NCI-H146 (cell line): ENCODE data around the gene MAP2K2.
A peak's percentile ranks its signal among the peaks of the same experiment; 100 is the strongest.

Source experiments
- DNase-seq: peaks from one replicate; lab custom pipeline; 2025; lab: John Stamatoyannopoulos, UW

MAP2K2 gene

GRCh38 chr19:4099041-4099764 is 24.7 kb downstream of the MAP2K2 start:
- DNase-seq = no peak

- DNase-seq = no peak
These were observed 25.4 kb downstream of the MAP2K2 start for GRCh38 chr19:4098493-4098892.

DNA sequence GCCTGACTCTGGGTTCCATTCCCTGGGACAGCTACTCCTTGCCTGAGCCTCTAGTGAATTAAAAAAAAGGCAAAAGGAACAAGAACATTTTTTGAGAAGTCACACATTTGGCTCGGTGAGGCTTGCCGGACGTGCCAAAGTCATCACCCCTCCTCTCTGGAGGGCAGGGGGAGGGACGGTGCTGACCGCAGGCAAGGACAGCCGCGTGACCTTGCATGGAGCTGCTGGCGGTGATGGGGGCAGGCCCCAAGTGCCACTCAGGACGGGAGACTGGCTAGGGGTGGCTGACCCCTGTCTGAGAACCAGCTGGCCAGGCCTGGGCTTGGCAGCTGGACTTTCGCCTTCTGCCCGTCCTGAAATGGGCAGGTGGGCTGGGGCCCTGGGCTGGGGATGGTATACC is 26.4 kb downstream of the MAP2K2 start:
- no peak for DNase-seq

DNA sequence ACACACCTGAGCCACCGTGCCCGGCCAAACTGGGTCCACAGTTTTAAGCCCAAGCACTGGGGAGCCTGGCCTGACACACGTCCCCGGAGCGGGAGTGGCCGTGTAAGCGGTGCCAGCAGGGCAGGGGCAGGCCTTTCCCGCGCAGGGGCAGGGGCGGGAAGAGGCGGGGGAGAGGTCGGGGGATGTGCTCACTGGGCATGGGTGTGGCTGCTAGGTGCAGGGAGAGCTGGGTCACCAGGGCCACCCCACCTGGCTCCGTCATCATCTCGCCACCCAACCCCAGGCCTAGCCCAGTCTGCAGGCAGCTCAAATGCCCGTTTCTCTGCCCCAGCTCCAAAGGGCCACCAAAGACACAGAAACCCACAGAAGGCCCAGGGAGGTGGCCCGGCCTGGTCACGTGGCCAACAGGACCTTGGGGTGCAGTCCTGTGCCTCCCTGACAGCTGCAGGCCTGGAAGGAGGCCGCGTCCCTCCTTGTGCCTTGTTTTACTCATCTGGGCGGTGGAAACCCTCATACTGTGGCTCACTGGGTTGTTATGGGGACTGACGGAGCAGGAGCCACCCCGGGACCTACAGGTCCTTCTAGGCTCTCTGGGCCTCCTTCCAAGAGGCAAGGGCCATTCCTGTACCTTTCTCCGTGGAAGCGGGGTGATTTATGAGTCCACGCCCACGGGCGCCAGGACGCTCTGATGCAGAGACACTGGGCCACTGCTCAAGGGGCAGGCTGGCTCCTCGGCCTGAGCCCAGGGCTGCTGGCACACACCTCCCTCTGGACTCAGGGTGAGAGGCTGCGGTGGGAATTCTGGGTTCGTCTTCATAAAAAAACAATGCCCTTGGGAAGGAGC is 27.7 kb downstream of the MAP2K2 start:
- no peak for DNase-seq

GRCh38 chr19:4095488-4095844 is 28.5 kb downstream of the MAP2K2 start:
- DNase-seq = no peak

- DNase-seq = no peak
These were observed 29.0 kb downstream of the MAP2K2 start for GRCh38 chr19:4094761-4095487.

- no peak for DNase-seq
These were observed 29.6 kb downstream of the MAP2K2 start for GRCh38 chr19:4094291-4094690.

GRCh38 chr19:4093643-4094175 is 30.2 kb downstream of the MAP2K2 start:
- DNase-seq = no peak

- DNase-seq = no peak
These were observed 33.3 kb downstream of the MAP2K2 start for GRCh38 chr19:4090356-4091220.

- DNase-seq = no peak
These were observed 34.0 kb downstream of the MAP2K2 start for GRCh38 chr19:4089946-4090345.

- no peak for DNase-seq
These were observed 34.5 kb downstream of the MAP2K2 start for GRCh38 chr19:4089400-4089908.

- DNase-seq = no peak
These were observed 34.9 kb downstream of the MAP2K2 start for GRCh38 chr19:4088975-4089374.

- DNase-seq = no peak
These were observed 35.9 kb downstream of the MAP2K2 start for GRCh38 chr19:4087787-4088679.

GRCh38 chr19:4086411-4086867 is 37.5 kb downstream of the MAP2K2 start:
- no peak for DNase-seq

DNA sequence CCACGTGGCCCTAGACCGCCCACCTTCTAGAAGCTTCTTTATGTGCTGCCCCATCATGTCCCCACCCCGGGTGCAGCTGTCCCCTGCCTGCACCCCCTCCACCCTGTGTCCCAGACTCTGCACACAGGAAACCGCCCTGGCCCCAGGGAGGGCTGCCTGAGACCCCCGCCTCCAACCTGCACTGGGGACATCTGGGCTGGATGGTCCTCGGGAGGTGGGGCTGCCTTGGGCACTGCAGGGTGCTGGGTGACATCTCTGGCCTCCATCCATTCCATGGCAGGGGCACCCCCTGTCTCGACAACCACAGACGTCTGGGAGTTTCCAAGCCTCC is 39.4 kb downstream of the MAP2K2 start:
- no peak for DNase-seq

- peak; percentile 61 for DNase-seq
These were observed 40.0 kb downstream of the MAP2K2 start for GRCh38 chr19:4083677-4084546.

GRCh38 chr19:4082172-4082571 is 41.8 kb downstream of the MAP2K2 start:
- no peak for DNase-seq

- no peak for DNase-seq
These were observed 42.3 kb downstream of the MAP2K2 start for GRCh38 chr19:4081441-4082129.

DNA sequence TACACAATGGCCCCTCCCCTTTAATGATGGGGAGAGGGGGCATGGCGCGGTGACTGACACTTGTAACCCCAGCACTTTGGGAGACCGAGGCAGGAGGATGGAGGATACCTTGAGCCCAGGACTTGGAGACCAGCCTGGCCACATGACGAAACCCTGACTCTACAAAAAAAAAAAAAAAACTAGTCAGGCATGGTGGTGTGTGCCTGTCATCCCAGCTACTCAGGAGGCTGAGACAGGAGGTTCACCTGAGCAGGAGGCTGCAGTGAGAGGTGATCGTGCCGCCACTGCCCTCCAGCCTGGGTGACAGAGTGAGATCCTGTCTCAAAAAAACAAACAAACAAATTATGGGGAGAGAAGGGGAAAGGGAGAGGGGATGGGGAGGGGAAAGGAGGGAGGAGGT is 43.4 kb downstream of the MAP2K2 start:
- no peak for DNase-seq
